ENCODE measurements around the gene OBP2A. TPM values are rescaled to one million over a fixed set of nuclear protein-coding genes. Genes with fewer than 3 reads are reported as not detected.

Gene OBP2A
- total RNA-seq, 1 donor from 2014 or later, result not detected

DNA sequence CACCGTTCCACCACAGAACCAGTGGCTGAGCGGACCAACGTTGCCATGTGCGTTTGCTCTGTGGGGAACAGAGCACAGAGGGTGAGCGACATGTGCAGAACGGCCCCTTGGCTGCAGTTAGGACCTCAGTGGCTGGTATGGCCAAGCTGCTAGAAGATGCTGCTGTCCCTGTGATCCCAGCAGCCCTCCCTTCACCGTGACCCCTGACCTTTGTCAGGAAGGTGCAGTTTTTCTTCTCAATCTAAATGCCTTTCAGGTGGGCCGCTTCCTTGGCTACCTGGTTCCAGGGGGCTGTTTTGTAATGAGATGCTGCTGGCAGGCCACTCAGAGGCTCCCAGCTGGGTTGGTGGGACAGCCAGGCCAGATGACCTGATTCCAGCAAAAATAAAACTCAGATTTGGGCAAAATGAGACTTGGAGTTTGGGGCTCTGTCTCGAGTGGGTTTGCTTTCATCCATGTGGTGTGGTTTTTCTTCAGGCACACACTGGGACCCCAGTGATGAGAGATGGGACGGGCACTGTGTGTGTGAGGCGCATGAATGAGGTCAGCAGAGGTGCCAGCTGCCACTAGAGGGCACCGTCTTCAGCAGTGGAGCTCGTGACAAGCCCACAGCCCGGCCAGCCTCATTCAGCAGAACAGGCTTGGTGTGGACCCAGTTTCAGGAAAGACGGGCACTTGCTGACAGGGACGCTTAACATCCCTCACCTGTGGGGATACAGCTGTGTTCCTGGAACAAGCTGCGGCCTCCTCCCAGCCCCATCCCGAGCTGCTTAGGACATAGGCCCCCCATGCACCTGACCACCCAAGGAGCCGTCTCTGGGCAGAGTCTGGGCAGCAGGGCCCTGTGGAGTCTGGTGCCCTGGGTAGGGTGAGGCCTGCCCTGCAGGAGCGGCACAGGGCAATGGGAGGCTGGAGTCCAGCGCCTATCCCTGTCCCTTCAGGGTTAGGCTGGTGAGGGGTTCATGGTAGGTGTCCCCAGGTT is 41.4 kb upstream of the OBP2A start:
- intact Hi-C loops (cut with micrococcal nuclease), result no loop called here
- Histone ChIP-seq H3K4me1 (peaks cover 45% of the 10 kb centered on the region), H3K27me3 (ENCODE audit: low read depth) (no peaks in the 10 kb centered on the region), H3K4me3 (no peak overlapping the region), H3K36me3 (peaks cover 34% of the 10 kb centered on the region), H3K9me3 (replicated peaks) (peaks cover 11% of the 10 kb centered on the region), H3K27ac (replicated peaks) (no peak overlapping the region)
- peak; percentile 46 for DNase-seq
- TF ChIP-seq, protein P1, sequence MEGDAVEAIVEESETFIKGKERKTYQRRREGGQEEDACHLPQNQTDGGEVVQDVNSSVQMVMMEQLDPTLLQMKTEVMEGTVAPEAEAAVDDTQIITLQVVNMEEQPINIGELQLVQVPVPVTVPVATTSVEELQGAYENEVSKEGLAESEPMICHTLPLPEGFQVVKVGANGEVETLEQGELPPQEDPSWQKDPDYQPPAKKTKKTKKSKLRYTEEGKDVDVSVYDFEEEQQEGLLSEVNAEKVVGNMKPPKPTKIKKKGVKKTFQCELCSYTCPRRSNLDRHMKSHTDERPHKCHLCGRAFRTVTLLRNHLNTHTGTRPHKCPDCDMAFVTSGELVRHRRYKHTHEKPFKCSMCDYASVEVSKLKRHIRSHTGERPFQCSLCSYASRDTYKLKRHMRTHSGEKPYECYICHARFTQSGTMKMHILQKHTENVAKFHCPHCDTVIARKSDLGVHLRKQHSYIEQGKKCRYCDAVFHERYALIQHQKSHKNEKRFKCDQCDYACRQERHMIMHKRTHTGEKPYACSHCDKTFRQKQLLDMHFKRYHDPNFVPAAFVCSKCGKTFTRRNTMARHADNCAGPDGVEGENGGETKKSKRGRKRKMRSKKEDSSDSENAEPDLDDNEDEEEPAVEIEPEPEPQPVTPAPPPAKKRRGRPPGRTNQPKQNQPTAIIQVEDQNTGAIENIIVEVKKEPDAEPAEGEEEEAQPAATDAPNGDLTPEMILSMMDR (IDR thresholded peaks at IDR 0.05; ENCODE audit: borderline replicate concordance), result peak; percentile 77

- H3K27ac ChIP-seq (replicated peaks), result no peak overlapping the region
- no peaks in the 10 kb centered on the region for H3K27me3 ChIP-seq (ENCODE audit: low read depth)
- intact Hi-C loops (cut with micrococcal nuclease), result no loop called here
- no peak for DNase-seq
- TF ChIP-seq, protein P1 (IDR thresholded peaks at IDR 0.05; ENCODE audit: borderline replicate concordance), result no peak
- peaks cover 20% of the 10 kb centered on the region for H3K9me3 ChIP-seq (replicated peaks)
- peaks cover 34% of the 10 kb centered on the region for H3K36me3 ChIP-seq
- peaks cover 34% of the 10 kb centered on the region for H3K4me1 ChIP-seq
- H3K4me3 ChIP-seq, result no peak overlapping the region
Measured at GRCh38 chr9:135505406-135506187, 40.3 kb upstream of the OBP2A start.

DNA sequence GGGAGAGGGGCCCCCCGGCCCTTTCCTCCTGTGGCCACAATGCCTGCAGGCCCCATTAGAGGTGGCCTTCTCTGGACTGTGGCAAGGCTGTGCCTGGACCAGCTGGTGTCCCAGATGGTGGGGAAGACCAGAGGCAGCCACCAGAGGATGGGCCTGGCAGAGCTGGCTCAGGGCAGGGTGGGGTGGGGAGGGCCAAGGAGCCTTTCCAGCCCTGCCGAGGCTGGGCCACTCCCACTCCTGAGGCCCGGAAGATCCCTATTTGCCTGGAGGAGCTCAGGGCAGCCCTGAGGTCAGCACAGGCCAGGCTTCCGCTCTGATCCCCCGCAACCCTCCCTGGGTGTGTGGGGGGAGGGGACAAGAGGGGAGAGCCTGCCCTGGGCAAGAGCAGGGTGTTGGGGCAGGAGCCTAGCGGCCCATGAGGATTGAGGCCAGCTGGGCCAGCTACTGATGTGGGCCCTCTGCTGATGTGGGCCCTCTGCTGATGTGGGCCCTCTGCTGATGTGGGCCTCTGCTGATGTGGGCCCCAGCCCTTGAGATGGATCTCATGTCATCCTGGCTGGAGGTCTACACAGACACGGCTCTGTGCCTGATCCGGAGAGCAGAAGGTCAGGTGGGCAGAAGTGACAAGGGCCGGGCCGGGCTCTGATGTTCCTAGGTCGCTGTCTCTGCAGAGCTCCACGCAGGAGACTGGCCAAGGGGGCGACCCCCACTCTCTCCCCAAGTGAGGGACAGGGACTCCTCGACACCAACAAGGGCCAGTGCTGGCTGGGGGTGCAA is 39.4 kb upstream of the OBP2A start:
- Histone ChIP-seq H3K9me3 (replicated peaks) (peaks cover 20% of the 10 kb centered on the region), H3K4me1 (peaks cover 25% of the 10 kb centered on the region), H3K4me3 (no peak overlapping the region), H3K27me3 (ENCODE audit: low read depth) (no peaks in the 10 kb centered on the region), H3K36me3 (peaks cover 34% of the 10 kb centered on the region), H3K27ac (replicated peaks) (no peak overlapping the region)
- TF ChIP-seq, protein P1 (IDR thresholded peaks at IDR 0.05; ENCODE audit: borderline replicate concordance), result no peak
- no peak for DNase-seq
- intact Hi-C loops (cut with micrococcal nuclease), result no loop called here

DNA sequence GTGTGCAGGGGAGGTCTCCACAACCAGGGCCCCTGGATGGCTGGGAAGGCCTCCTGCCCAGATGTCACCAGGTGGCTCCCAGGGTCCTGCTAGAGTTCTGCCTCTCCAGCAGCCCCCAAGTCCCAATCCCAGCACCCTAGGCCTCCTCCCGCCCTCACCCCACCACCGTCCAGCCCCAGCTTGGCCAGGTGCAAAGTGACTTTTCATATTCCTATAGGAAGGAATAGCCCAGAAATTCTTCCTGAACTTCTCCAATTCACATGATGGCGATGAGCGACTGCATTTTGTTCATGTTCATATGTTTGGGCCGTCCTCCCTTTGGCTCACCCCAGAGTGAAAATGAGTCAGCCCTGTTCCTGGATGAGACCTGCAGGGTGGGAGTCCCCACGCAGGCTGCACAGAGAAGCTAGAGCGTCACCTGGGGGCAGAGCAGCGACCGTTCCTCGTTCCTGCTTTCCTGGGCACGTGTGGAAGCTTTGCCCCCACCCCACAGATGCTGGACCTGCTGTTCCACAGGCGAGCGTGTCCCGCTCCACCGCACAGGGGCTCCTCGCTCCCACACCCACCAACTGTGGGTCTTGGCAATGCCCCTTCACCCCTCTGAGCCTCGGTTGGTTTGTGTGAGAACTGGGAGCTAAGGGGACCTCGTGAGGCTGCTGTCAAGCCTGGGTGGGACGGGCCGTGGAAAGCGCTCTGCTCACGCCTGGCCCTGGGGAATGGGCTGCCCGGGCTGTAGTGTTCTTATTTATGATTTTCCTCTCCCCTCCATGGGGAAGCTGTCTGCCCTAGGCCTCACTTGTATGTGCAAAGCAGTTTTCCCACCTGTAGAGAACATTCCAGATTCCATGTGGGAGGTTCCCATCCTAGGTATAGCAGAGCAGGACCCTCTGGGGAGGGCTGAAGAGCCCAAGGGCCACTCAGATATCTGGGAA is 38.6 kb upstream of the OBP2A start:
- no peak overlapping the region for H3K4me3 ChIP-seq
- H3K4me1 ChIP-seq, result peaks cover 17% of the 10 kb centered on the region
- H3K27me3 ChIP-seq (ENCODE audit: low read depth), result no peaks in the 10 kb centered on the region
- no peak overlapping the region for H3K27ac ChIP-seq (replicated peaks)
- intact Hi-C loops (cut with micrococcal nuclease), result no loop called here
- DNase-seq, result no peak
- H3K36me3 ChIP-seq, result peaks cover 29% of the 10 kb centered on the region
- TF ChIP-seq, protein P1 (IDR thresholded peaks at IDR 0.05; ENCODE audit: borderline replicate concordance), result no peak
- H3K9me3 ChIP-seq (replicated peaks), result peaks cover 20% of the 10 kb centered on the region
